Neural cell (in vitro differentiated cells): ENCODE data around the gene PHACTR3. TPM values are rescaled to one million over a fixed set of nuclear protein-coding genes. Genes with fewer than 3 reads are reported as not detected.

ENCODE experiments used
- H2AFZ ChIP-seq: fragments of 200-600, 300-800 bp; sonication (generic), shearing (Covaris generic); 2 replicates; pipeline ENCODE4 v1.6.0; 2014; ENCODE audit warnings: low read depth, mild to moderate bottlenecking, antibody characterized with exemption, low read length, moderate library complexity
- H3F3A ChIP-seq: fragments of 200-600 bp; shearing (Covaris generic); 2 replicates; pipeline ENCODE4 v1.6.1; 2016; ENCODE audit warnings: mild to moderate bottlenecking, moderate library complexity, mixed read lengths, antibody characterized with exemption, low read length; ENCODE audit not compliant: insufficient read depth, poor library complexity, severe bottlenecking
- H3K27ac ChIP-seq: fragments of 200-600, 300-800 bp; sonication (generic), shearing (Covaris generic); 2 replicates; pipeline ENCODE4 v1.5.1; 2014; ENCODE audit warnings: mild to moderate bottlenecking, low read length, moderate library complexity
- H3K27me3 ChIP-seq: fragments of 300-800, 200-600 bp; sonication (generic), shearing (Covaris generic); 2 replicates; pipeline ENCODE4 v1.6.0; 2014; ENCODE audit warnings: mild to moderate bottlenecking, low read depth, low read length, moderate library complexity; ENCODE audit not compliant: insufficient read depth
- H3K36me3 ChIP-seq: fragments of 300-800, 200-600 bp; sonication (generic), shearing (Covaris generic); 2 replicates; pipeline ENCODE4 v1.5.1; 2014; ENCODE audit warnings: mild to moderate bottlenecking, antibody characterized with exemption, low read length, moderate library complexity; ENCODE audit not compliant: insufficient read depth
- H3K4me2 ChIP-seq: fragments of 300-800, 200-600 bp; sonication (generic), shearing (Covaris generic); 2 replicates; pipeline ENCODE4 v1.6.0; 2014; ENCODE audit warnings: mild to moderate bottlenecking, low read length
- H3K4me3 ChIP-seq: fragments of 300-800, 200-600 bp; sonication (generic), shearing (Covaris generic); 2 replicates; pipeline ENCODE4 v1.5.1; 2014; ENCODE audit warnings: mild to moderate bottlenecking, low read length, moderate library complexity
- H3K79me2 ChIP-seq: fragments of 200-600 bp; shearing (Covaris generic); replicated peaks from 2 replicates; pipeline ENCODE4 v1.6.0; 2014; ENCODE audit warnings: mild to moderate bottlenecking, low read length, moderate library complexity; ENCODE audit not compliant: insufficient read depth
- H3K9ac ChIP-seq: fragments of 300-800, 200-600 bp; sonication (generic), shearing (Covaris generic); 2 replicates; pipeline ENCODE4 v1.6.1; 2016; ENCODE audit warnings: mild to moderate bottlenecking, low read length, mixed read lengths
- H3K9me2 ChIP-seq: fragments of 200-600 bp; shearing (Covaris generic); 2 replicates; pipeline ENCODE4 v1.6.1; 2016; ENCODE audit warnings: mild to moderate bottlenecking, low read length, mixed read lengths; ENCODE audit not compliant: insufficient read depth
- H3K9me3 ChIP-seq: fragments of 200-600, 300-800 bp; sonication (generic), shearing (Covaris generic); 2 replicates; pipeline ENCODE4 v1.6.1; 2016; ENCODE audit warnings: mild to moderate bottlenecking, mixed run types, low read length, moderate library complexity, mixed read lengths
- H4K20me1 ChIP-seq: fragments of 200-600 bp; shearing (Covaris generic); 2 replicates; pipeline ENCODE4 v1.6.1; 2016; ENCODE audit warnings: mild to moderate bottlenecking, mixed run types; ENCODE audit not compliant: insufficient read depth
- CTCF ChIP-seq: fragments of 450-650 bp; IDR thresholded peaks from 2 replicates; pipeline ENCODE4 v1.5.1; 2014; ENCODE audit warnings: antibody characterized with exemption, mild to moderate bottlenecking, moderate library complexity; ENCODE audit not compliant: poor library complexity, severe bottlenecking
- EP300 ChIP-seq: fragments of 450-650 bp; conservative IDR thresholded peaks from 2 replicates; pipeline ENCODE4 v1.6.1; 2014; ENCODE audit warnings: antibody characterized with exemption, mild to moderate bottlenecking, moderate library complexity; ENCODE audit not compliant: poor library complexity, severe bottlenecking
- EZH2 ChIP-seq: fragments of 200-600, 300-800 bp; shearing (Covaris generic), sonication (generic); IDR thresholded peaks from 2 replicates; pipeline ENCODE4 v1.6.1; 2014; ENCODE audit warnings: antibody characterized with exemption, low read length, borderline replicate concordance, mild to moderate bottlenecking; ENCODE audit not compliant: insufficient read depth, poor library complexity, severe bottlenecking
- MXI1 ChIP-seq: fragments of 450-650 bp; conservative IDR thresholded peaks from 2 replicates; pipeline ENCODE4 v1.6.1; 2014; ENCODE audit warnings: antibody characterized with exemption, mild to moderate bottlenecking; ENCODE audit not compliant: poor library complexity, severe bottlenecking
- POLR2AphosphoS5 ChIP-seq: IDR thresholded peaks from 2 replicates; pipeline ENCODE4 v1.6.1; 2012
- RAD21 ChIP-seq: fragments of 450-650 bp; conservative IDR thresholded peaks from 2 replicates; pipeline ENCODE4 v1.6.1; 2014; ENCODE audit warnings: antibody characterized with exemption, mild to moderate bottlenecking, moderate library complexity
- SMC3 ChIP-seq: fragments of 450-650 bp; conservative IDR thresholded peaks from 2 replicates; pipeline ENCODE4 v1.6.1; 2014; ENCODE audit warnings: antibody characterized with exemption, mild to moderate bottlenecking, moderate library complexity; ENCODE audit not compliant: poor library complexity
- TAF1 ChIP-seq: IDR thresholded peaks from 2 replicates; pipeline ENCODE4 v1.6.1; 2012; ENCODE audit warnings: low read depth
- polyA plus RNA-seq: library from polyadenylated mRNA; depleted of rRNA; stranded (reverse); fragments of >200 nt; gene quantifications from 2 replicates; pipeline ENCODE4 v1.2.3, GENCODE V29; 2014
- TF ChIP-seq, protein P1 (sequence below): IDR thresholded peaks from 2 replicates; pipeline ENCODE4 v1.6.1; 2012; ENCODE audit warnings: borderline replicate concordance

PHACTR3 gene
- polyA plus RNA-seq, 1 donor from 2014 or later = 1.3 TPM

GRCh38 chr20:59804871-59805665 lies 200.7 kb downstream of the PHACTR3 start:
- H3K36me3 ChIP-seq = no peaks in the 10 kb centered on the region
- no peak overlapping the region for H3K4me2 ChIP-seq
- H3K9me2 ChIP-seq = no peaks in the 10 kb centered on the region
- H3K27me3 ChIP-seq = no peaks in the 10 kb centered on the region
- no peaks in the 10 kb centered on the region for H3F3A ChIP-seq
- no peak overlapping the region for H3K9ac ChIP-seq
- no peaks in the 10 kb centered on the region for H4K20me1 ChIP-seq
- TF ChIP-seq SMC3 = no peak
- TF ChIP-seq TAF1 = no peak
- no peak for TF ChIP-seq MXI1
- no peak for TF ChIP-seq EZH2
- TF ChIP-seq, protein P1, sequence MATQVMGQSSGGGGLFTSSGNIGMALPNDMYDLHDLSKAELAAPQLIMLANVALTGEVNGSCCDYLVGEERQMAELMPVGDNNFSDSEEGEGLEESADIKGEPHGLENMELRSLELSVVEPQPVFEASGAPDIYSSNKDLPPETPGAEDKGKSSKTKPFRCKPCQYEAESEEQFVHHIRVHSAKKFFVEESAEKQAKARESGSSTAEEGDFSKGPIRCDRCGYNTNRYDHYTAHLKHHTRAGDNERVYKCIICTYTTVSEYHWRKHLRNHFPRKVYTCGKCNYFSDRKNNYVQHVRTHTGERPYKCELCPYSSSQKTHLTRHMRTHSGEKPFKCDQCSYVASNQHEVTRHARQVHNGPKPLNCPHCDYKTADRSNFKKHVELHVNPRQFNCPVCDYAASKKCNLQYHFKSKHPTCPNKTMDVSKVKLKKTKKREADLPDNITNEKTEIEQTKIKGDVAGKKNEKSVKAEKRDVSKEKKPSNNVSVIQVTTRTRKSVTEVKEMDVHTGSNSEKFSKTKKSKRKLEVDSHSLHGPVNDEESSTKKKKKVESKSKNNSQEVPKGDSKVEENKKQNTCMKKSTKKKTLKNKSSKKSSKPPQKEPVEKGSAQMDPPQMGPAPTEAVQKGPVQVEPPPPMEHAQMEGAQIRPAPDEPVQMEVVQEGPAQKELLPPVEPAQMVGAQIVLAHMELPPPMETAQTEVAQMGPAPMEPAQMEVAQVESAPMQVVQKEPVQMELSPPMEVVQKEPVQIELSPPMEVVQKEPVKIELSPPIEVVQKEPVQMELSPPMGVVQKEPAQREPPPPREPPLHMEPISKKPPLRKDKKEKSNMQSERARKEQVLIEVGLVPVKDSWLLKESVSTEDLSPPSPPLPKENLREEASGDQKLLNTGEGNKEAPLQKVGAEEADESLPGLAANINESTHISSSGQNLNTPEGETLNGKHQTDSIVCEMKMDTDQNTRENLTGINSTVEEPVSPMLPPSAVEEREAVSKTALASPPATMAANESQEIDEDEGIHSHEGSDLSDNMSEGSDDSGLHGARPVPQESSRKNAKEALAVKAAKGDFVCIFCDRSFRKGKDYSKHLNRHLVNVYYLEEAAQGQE = no peak
- no peak for TF ChIP-seq CTCF
- no peak for TF ChIP-seq POLR2AphosphoS5
- TF ChIP-seq EP300 = no peak
- no peak for TF ChIP-seq RAD21
- no peaks in the 10 kb centered on the region for H3K79me2 ChIP-seq
- peaks cover 4% of the 10 kb centered on the region for H3K9me3 ChIP-seq
- H3K4me3 ChIP-seq = no peak overlapping the region
- H3K27ac ChIP-seq = no peak overlapping the region
- no peak overlapping the region for H2AFZ ChIP-seq

DNA sequence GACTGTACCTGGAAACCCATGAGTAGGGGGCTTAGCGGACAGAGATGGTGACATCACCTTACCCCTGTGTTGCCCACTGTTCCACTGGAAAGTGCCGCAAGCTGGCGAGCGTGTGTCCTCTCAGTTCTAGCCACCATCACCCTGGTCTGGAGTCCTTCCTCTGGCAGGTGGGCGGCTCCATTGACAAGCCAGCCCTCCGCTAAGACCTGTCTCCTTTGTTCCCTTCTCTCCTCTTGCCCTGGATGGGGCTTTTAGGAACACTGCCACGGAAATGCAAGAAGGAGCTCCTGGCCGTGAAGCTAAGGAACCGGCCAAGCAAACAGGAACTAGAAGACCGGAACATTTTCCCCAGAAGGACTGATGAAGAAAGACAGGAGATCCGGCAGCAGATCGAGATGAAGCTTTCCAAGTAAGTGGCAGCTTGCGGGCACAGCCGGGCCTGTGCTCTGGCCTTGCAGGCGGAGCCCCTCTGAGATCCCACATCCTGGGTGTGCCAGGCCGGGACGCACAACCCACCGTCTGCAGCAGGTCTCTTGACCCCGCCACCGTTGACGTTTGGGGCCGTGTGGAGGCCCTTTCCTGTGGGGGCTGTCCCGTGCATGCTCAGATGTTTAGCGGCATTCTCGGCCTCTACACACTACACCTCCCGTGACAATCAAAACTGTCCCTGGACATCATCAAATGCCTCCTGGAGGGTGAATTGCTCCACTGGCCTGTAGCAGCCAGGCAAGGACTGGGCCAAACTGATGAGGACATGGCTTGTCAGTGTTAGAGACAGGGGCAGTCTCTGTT lies 201.6 kb downstream of the PHACTR3 start:
- no peaks in the 10 kb centered on the region for H3K36me3 ChIP-seq
- H3K9ac ChIP-seq = no peak overlapping the region
- no peaks in the 10 kb centered on the region for H3K9me3 ChIP-seq
- TF ChIP-seq EP300 (no peak), CTCF (no peak), POLR2AphosphoS5 (no peak), TAF1 (no peak), SMC3 (no peak), MXI1 (no peak), RAD21 (no peak), EZH2 (no peak)
- TF ChIP-seq, protein P1 = no peak
- H3K9me2 ChIP-seq = no peaks in the 10 kb centered on the region
- H3K79me2 ChIP-seq = no peaks in the 10 kb centered on the region
- no peaks in the 10 kb centered on the region for H4K20me1 ChIP-seq
- no peaks in the 10 kb centered on the region for H3K27me3 ChIP-seq
- H2AFZ ChIP-seq = no peak overlapping the region
- no peak overlapping the region for H3K4me3 ChIP-seq
- H3F3A ChIP-seq = no peaks in the 10 kb centered on the region
- no peak overlapping the region for H3K27ac ChIP-seq
- H3K4me2 ChIP-seq = no peak overlapping the region
